Skeletal muscle cell (primary cell): Measurements from ENCODE around the gene PAX8.
"Not testable (repeated sequence)": the region's sequence is repeated elsewhere in the genome, so short reads cannot be mapped to it uniquely, and the experiment has no call there.

Experiments
- DNase-seq: peaks from one replicate; pipeline ENCODE4 v3.0.0-alpha.2; 2010; ENCODE audit warnings: low read depth
- H3K4me3 ChIP-seq: 2 replicates; pipeline ENCODE4 v1.5.1; 2011; ENCODE audit warnings: low read depth, mild to moderate bottlenecking, control low read depth, low read length, moderate library complexity

Gene PAX8

GRCh38 chr2:113278742-113279139, at the start of gene PAX8:
TSS of gene PAX8 (minus strand) at chr2:113278921. CDS start at chr2:113278394, 527 bp downstream.
- peak within 1 kb of the TSS; percentile 21 for H3K4me3 ChIP-seq
- no peak for DNase-seq

- H3K4me3 ChIP-seq = no peak overlapping the region
Measured at GRCh38 chr2:113328043-113328442, 49.3 kb upstream of the PAX8 start.

GRCh38 chr2:113325161-113325731, 46.5 kb upstream of the PAX8 start:
- not testable (repeated sequence) for DNase-seq
- peak overlapping the region; percentile 43 for H3K4me3 ChIP-seq

More at GRCh38 chr2:113328043-113328442, 49.3 kb upstream of the PAX8 start:
- DNase-seq = no peak

GRCh38 chr2:113324684-113325160, 46.0 kb upstream of the PAX8 start:
- H3K4me3 ChIP-seq = peak overlapping the region; percentile 43
- DNase-seq = peak; percentile 41

- not testable (repeated sequence) for DNase-seq
Measured at GRCh38 chr2:113323129-113323528, 44.4 kb upstream of the PAX8 start.

GRCh38 chr2:113320106-113320505, 41.4 kb upstream of the PAX8 start:
- H3K4me3 ChIP-seq = not testable (repeated sequence)

More at GRCh38 chr2:113323129-113323528, 44.4 kb upstream of the PAX8 start:
- H3K4me3 ChIP-seq = not testable (repeated sequence)

GRCh38 chr2:113318941-113319340, 40.2 kb upstream of the PAX8 start:
- not testable (repeated sequence) for H3K4me3 ChIP-seq

More at GRCh38 chr2:113320106-113320505, 41.4 kb upstream of the PAX8 start:
- DNase-seq = not testable (repeated sequence)

GRCh38 chr2:113316085-113316484, 37.4 kb upstream of the PAX8 start:
- no peak overlapping the region for H3K4me3 ChIP-seq
- DNase-seq = no peak

More at GRCh38 chr2:113318941-113319340, 40.2 kb upstream of the PAX8 start:
- DNase-seq = not testable (repeated sequence)

- H3K4me3 ChIP-seq, DNase-seq: not testable (repeated sequence)
Measured at GRCh38 chr2:113314663-113315062, 35.9 kb upstream of the PAX8 start.

GRCh38 chr2:113314176-113314575, 35.5 kb upstream of the PAX8 start:
- H3K4me3 ChIP-seq, DNase-seq: not testable (repeated sequence)

- H3K4me3 ChIP-seq = not testable (repeated sequence)
- peak; percentile 54 for DNase-seq
Measured at GRCh38 chr2:113311781-113312180, 33.1 kb upstream of the PAX8 start.

GRCh38 chr2:113311191-113311590, 32.5 kb upstream of the PAX8 start:
- not testable (repeated sequence) for DNase-seq, H3K4me3 ChIP-seq

- H3K4me3 ChIP-seq = no peak overlapping the region
- no peak for DNase-seq
Measured at GRCh38 chr2:113309655-113310387, 31.1 kb upstream of the PAX8 start.

- not testable (repeated sequence) for H3K4me3 ChIP-seq, DNase-seq
Measured at GRCh38 chr2:113308784-113309183, 30.1 kb upstream of the PAX8 start.

GRCh38 chr2:113306207-113306606, 27.5 kb upstream of the PAX8 start:
- H3K4me3 ChIP-seq, DNase-seq: not testable (repeated sequence)

GRCh38 chr2:113305749-113306148, 27.0 kb upstream of the PAX8 start:
- DNase-seq, H3K4me3 ChIP-seq: not testable (repeated sequence)

GRCh38 chr2:113305146-113305545, 26.4 kb upstream of the PAX8 start:
- no peak for DNase-seq
- no peak overlapping the region for H3K4me3 ChIP-seq

- no peak overlapping the region for H3K4me3 ChIP-seq
- no peak for DNase-seq
Measured at GRCh38 chr2:113304702-113305101, 26.0 kb upstream of the PAX8 start.

GRCh38 chr2:113302216-113302980, 23.7 kb upstream of the PAX8 start:
- H3K4me3 ChIP-seq, DNase-seq: not testable (repeated sequence)

- DNase-seq = no peak
- H3K4me3 ChIP-seq = no peak overlapping the region
Measured at GRCh38 chr2:113300281-113300680, 21.6 kb upstream of the PAX8 start.
